Measurements from ENCODE around the gene C14orf119. TPM values are rescaled to one million over a fixed set of nuclear protein-coding genes. Genes with fewer than 3 reads are reported as not detected.

Gene C14orf119
- total and polyA plus RNA-seq, 9 donors = 13.8 to 55.6 (median 41.5) TPM

DNA sequence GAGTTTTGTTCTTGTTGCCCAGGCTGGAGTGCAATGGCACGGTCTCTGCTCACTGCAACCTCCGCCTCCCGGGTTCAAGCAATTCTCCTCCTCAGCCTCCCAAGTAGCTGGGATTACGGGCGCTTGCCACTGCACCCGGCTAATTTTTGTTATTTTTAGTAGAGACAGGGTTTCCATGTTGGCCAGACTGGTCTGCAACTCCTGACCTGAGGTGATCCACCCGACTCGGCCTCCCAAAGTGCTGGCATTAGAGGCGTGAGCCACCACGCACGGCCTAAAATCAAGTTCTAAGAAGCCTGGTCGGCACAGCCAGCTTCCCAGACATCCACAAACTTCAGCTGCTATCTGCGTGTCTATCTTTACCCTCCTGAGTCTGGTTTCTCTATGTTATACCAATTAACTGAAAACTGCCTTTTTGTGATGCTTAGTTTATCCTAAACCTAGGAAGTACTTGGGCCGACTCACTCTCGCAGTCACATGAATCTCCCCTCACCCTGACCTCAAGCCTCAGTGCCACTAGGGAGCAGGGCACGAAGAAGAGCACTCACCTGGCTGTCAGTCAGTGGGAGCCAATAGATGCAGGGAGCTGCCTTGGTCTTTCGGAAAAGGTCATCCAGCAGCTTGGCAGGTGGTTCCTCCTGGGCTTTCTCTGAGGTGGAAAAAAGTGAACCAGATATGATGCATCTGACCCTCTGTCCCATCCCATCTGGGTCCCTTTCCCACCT, 34.6 kb upstream of the C14orf119 start:
- TF ChIP-seq POLR2A (IDR thresholded peaks at IDR 0.05) (no peak), EP300 (IDR thresholded peaks at IDR 0.05) (no peak)
- TF ChIP-seq, protein P1, sequence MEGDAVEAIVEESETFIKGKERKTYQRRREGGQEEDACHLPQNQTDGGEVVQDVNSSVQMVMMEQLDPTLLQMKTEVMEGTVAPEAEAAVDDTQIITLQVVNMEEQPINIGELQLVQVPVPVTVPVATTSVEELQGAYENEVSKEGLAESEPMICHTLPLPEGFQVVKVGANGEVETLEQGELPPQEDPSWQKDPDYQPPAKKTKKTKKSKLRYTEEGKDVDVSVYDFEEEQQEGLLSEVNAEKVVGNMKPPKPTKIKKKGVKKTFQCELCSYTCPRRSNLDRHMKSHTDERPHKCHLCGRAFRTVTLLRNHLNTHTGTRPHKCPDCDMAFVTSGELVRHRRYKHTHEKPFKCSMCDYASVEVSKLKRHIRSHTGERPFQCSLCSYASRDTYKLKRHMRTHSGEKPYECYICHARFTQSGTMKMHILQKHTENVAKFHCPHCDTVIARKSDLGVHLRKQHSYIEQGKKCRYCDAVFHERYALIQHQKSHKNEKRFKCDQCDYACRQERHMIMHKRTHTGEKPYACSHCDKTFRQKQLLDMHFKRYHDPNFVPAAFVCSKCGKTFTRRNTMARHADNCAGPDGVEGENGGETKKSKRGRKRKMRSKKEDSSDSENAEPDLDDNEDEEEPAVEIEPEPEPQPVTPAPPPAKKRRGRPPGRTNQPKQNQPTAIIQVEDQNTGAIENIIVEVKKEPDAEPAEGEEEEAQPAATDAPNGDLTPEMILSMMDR (IDR thresholded peaks at IDR 0.05) = no peak

DNA sequence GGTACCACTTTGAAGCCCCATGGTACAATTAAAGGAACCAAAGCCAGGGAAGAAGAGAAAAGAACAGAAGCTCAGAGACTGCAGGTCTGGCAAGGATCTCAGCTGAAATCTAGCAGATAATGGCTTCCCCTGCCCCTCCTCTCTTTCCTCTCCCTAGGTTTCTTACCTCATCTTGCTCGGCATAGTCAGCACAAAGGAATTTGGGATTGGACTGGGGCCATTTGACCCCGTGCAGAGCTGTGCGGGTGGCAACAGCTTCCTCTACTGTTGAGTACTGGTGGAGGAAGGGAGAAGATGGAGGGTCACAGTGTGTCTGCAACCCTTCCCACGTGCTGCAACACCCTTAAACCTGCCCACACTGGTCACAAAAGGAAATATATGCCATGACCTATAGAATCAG, 33.3 kb upstream of the C14orf119 start:
- DNase-seq = peak; percentile 72 to 83 (median 82)
- Histone ChIP-seq H3K27ac (no peak overlapping the region), H3K4me3 (no peak overlapping the region), H3K36me3 (peaks cover 2% of the 10 kb centered on the region), H3K27me3 (no peaks in the 10 kb centered on the region), H3K9me3 (no peaks in the 10 kb centered on the region), H3K4me1 (ENCODE audit: insufficient read depth) (no peaks in the 10 kb centered on the region)
- intact Hi-C loops (cut with DNase I) = no loop called here
- TF ChIP-seq, protein P1 (IDR thresholded peaks at IDR 0.05) = no peak
- TF ChIP-seq EP300 (IDR thresholded peaks at IDR 0.05) = no peak
- no peak for TF ChIP-seq POLR2A (IDR thresholded peaks at IDR 0.05)
- 2 to 7% (median 3%) methylated on average over 4 of the region's 4 CpGs for WGBS, 3 donors

More for the DNA sequence above, 34.6 kb upstream of the C14orf119 start:
- Histone ChIP-seq H3K4me3 (no peak overlapping the region), H3K27me3 (no peaks in the 10 kb centered on the region), H3K27ac (no peak overlapping the region), H3K4me1 (ENCODE audit: insufficient read depth) (no peaks in the 10 kb centered on the region), H3K36me3 (peaks cover 2% of the 10 kb centered on the region), H3K9me3 (no peaks in the 10 kb centered on the region)
- peak in 2 of 5 donors; percentile 29 to 34 for DNase-seq
- intact Hi-C loops (cut with DNase I) = no loop called here
- 85 to 90% (median 86%) methylated on average over 17 of the region's 17 CpGs for WGBS, 3 donors

DNA sequence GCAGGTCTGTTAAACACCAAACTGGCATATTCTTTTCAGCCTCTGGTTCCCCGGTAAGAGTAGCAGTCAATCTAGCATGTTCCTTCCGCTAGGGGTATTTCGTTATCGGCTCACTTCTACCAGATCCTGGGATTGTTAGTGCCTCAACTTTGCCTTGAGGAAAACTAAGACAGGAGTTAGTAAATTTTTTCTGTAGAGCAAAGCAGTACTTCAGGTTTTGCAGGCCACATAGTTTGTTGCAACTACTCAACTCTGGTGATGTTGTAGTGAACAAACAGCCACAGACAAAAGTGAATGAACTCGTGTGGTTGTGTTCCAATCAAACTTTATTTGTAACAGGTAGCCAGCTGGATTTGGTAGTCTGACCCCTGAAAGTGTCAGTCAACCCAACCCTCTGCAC, 31.7 kb upstream of the C14orf119 start:
- Histone ChIP-seq H3K36me3 (peaks cover 2% of the 10 kb centered on the region), H3K4me1 (ENCODE audit: insufficient read depth) (no peaks in the 10 kb centered on the region), H3K27ac (no peak overlapping the region), H3K27me3 (no peaks in the 10 kb centered on the region), H3K9me3 (no peaks in the 10 kb centered on the region), H3K4me3 (no peak overlapping the region)
- 79 to 88% (median 85%) methylated on average over 5 of the region's 5 CpGs for WGBS, 3 donors
- TF ChIP-seq POLR2A (IDR thresholded peaks at IDR 0.05) (no peak), EP300 (IDR thresholded peaks at IDR 0.05) (no peak)
- TF ChIP-seq, protein P1 (IDR thresholded peaks at IDR 0.05) = no peak
- DNase-seq = no peak
- intact Hi-C loops (cut with DNase I) = no loop called here

DNA sequence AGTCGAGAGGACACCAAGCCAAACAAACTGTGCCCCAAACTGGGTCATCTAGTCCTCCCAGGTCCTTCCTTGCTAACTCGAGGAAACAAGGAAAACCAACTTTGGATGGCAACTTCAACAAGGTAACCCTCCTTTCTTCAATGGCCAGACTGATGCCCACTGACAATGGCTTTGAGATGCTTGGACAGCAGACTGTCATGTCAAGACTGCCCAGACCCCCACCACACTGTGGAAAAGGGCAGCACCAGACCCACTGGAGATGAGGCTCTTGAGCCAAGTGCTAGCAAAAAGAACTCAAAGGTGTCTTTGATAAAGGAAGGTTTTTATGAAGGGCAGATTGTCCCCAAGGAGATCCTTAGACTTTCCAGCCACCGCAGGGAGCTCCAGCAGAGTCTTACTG, 28.9 kb upstream of the C14orf119 start:
- Histone ChIP-seq H3K4me1 (ENCODE audit: insufficient read depth) (peaks cover 4% of the 10 kb centered on the region), H3K36me3 (peaks cover 2% of the 10 kb centered on the region), H3K4me3 (no peak overlapping the region), H3K9me3 (no peaks in the 10 kb centered on the region), H3K27ac (no peak overlapping the region), H3K27me3 (no peaks in the 10 kb centered on the region)
- intact Hi-C loops (cut with DNase I) = no loop called here
- TF ChIP-seq EP300 (IDR thresholded peaks at IDR 0.05) = no peak
- TF ChIP-seq, protein P1 (IDR thresholded peaks at IDR 0.05) = no peak
- no peak for TF ChIP-seq POLR2A (IDR thresholded peaks at IDR 0.05)
- 65 to 83% (median 78%) methylated on average over 3 of the region's 3 CpGs for WGBS, 3 donors
- DNase-seq = peak in 1 of 5 donors; percentile 5

All from ovary (tissue), 9 donors.